ENCODE data around the gene CSRP1. TPM values are rescaled to one million over a fixed set of nuclear protein-coding genes. Genes with fewer than 3 reads are reported as not detected.
"Not testable (repeated sequence)": the region's sequence is repeated elsewhere in the genome, so short reads cannot be mapped to it uniquely, and the experiment has no call there.

Gene CSRP1
- total RNA-seq, 1 donor from 2014 or later, result 184 TPM

DNA sequence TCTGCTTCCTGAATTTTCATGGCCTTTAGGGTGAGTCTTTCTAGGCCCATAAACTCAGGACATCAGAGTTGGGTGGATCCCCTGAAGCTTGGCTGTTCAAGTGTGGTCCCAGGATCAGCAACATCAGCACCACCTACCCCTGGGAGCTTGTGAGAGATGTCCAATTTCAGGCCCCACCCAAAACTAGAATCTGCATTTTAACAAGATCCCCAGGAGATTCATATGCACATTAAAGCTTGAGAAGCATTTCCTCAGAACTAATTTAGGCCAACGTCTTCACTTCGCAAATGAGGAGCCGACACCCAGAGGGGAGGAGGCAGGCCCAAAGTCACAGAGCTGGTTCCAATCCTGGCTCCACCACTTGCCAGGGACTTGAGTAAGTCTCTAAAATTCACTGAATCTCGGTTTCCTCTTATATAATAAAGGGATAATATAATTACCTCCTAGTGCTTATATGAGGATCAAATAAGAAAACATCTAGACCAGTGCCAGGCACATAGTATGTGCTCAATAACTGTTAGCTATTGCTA, 27.7 kb downstream of the CSRP1 start:
- no peak for DNase-seq (ENCODE audit: low read depth)

DNA sequence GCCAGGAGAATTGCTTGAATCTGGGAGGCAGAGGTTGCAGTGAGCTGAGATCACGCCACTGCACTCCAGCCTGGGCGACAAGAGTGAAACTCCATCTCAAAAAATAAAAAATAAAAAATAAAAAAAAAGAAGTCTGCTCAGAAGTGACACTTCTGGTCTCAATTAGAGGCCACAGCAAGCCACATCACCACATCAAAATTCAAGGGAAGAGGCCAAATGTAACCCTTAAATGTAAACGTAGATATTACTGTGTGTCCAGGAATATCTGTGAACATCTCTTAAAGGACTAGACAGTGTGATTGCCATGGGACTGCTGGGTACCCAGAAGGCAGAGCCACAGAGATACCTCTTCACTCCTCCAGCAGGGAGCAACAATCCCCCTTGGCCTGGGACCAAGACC, 28.3 kb downstream of the CSRP1 start:
- not testable (repeated sequence) for DNase-seq (ENCODE audit: low read depth)

DNA sequence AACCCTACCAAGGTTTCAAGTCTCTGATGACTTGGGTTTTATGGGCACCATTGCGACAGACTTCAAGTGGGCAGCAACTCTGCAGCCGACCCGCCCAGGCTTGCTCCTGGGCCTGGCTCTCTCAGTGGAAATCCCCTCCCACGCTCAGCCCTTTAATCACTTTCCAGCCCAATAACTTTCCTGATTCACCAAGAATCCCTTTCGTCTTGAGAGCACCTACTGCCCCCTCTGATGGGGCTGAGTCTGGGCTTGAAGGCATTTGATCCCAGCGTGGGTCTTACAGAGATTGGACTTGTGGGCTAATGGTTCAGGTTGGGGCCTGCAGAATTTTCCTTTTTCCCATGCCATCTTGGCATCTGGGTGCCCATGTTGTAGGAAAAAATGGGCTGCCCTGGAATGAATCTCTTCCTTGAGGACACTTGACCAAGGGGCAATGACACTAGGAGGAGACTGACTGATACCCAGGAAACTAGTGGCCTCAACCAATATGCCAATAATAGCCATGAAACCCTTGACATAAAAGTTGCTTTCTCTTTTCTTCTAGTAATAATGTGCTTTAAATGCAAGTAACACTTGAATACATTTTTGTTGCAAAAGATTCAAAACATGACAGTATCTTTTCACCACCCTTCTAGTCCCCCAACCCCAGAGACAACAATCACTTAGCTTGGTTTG, 30.1 kb downstream of the CSRP1 start:
- DNase-seq (ENCODE audit: low read depth), result no peak

DNA sequence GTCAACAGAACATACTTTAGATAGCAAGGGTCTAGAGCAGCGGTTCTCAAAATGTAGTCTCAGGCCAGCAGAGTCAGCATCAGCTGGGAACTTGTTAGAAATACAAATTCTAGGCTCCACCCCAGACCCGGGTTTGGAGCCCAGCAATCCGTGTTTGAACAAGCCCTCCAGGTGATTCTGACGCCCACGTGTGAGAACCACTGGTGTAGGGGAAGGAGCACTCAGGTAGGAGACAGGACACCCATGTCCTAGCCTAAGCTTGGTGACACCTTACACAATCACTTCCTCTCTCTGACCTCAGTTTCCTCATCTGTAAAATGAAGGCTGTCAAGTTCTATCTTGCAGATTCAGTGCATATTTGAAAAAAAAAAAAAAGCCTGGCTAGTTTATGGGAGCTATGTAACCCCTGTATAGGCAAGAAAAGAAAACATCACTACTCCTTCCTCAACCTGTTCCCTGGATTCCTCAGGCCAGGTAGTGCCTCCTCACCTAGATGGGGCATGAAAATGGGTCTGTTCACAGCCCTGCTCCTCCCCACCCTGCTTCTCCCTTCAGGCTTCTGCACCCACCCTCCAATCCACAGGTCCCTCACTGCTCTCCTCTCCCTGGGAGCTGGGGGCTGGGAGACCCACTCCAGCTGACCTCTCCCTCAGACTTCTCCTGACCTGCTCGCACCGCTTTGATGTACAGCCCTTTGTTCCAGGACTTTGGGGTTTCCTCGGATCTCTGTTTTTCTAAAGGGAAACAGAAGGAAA, 30.8 kb downstream of the CSRP1 start:
- DNase-seq (ENCODE audit: low read depth), result no peak

DNA sequence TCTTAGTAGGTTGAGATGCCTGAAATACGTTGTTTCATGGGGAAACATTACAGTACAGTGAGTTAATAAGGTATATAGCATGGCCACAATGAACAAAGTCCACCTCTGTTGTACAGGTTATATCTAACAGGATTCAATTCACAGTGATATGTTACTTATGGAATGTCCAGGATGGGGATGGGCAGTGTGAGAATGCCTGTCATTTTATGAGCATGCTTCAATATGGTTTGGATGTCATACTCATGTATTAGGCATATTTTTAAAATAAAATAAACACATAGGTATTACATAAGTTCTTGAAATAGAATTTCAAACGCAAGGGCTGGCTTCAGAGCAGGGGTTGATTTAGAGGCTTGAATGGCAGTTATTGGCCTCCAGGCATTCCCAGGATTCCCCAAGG, 31.8 kb downstream of the CSRP1 start:
- no peak for DNase-seq (ENCODE audit: low read depth)

DNA sequence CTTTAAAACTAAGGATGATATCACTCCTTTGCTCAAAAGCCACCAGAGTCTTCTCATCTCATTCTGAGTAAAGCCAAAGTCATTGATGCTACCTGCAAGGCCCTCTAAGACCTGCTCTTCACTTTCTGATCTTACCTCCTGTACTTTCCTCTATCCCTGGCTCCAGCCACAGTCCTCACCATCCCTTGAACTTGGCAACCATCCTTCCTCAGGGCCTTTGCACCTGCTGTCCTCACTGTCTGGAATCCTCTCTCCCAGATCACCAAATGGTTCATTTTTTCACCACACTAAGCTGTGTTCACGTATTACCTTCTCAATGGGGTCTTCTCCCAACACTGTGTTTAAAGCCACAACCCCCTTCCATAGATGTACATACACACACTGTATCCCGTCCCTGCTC, 33.6 kb downstream of the CSRP1 start:
- no peak for DNase-seq (ENCODE audit: low read depth)

DNA sequence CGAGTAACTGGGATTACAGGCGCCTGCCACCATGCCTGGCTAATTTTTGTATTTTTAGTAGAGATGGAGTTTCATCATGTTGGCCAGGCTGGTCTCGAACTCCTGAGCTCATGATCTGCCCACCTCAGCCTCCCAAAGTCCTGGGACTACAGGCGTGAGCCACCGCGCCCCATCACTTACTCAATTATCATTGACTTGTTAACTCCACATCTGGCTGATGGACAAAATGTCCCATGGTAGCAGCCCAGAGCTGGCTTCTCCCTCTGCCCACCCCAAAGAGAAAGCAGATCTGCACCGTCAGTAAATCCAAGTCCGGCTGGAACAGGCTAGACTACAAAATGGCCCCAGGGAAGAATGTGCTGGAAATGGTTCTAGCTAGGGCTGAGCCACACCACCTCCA, 34.6 kb downstream of the CSRP1 start:
- not testable (repeated sequence) for DNase-seq (ENCODE audit: low read depth)

DNA sequence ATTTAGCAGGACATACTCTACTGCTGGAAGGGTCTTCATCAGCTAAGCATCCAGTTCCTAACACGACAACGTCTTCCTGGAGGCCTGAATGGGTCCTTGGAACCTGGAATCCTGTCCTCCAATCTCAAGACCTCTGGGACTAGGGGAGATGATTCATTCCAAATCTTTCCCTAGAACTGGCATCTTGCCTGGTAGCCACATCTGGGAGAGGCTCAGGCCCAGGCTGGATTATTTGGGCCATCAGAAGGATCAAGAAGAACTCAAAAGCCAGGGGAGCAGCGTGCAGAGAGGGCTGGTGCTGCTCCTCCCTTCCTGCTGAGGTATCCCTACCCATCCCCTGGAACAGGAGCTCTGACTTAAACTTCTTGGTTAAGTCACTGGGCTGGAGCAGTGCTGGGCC, 35.2 kb downstream of the CSRP1 start:
- DNase-seq (ENCODE audit: low read depth), result peak; percentile 79

DNA sequence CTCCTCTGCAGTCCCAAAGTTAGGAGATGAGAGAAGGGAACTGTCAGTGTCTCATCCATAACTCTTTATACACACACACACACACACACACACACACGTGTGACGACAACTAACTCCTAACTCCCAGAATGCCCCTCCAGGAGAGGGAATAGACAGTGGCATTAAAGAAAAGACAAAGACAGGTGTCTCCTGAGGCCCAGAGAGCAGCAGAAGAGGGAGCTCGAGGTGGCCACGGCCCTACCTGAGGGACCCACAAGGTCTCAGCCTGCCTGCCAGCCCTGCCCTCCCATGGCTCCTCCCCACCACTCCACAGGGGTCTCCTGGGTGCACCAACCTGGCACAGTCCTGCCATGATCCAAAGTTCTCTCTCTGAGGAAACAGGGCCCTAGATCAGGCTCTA, 36.3 kb downstream of the CSRP1 start:
- no peak for DNase-seq (ENCODE audit: low read depth)

DNA sequence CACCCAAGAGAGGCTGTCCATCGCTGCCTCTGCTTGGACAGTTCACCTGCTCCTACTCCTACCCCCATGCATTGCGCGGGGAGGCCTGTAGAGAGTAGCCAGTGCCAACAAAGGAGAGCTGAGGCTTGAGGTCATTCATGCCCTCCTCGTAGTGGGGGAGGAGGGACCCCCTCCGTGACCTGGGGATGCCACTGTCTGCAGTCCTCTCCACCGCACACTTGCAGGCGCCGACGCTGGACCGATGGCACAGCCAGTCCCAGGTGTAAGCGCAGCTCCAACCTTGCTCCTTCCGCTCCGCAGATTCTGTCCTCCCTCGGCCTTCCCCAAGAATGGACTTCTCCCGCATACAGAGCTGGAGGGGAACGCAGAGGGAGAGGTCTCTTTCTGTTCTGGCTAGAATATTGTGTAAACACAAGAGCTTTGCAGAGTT, 37.3 kb downstream of the CSRP1 start:
- DNase-seq (ENCODE audit: low read depth), result no peak

DNA sequence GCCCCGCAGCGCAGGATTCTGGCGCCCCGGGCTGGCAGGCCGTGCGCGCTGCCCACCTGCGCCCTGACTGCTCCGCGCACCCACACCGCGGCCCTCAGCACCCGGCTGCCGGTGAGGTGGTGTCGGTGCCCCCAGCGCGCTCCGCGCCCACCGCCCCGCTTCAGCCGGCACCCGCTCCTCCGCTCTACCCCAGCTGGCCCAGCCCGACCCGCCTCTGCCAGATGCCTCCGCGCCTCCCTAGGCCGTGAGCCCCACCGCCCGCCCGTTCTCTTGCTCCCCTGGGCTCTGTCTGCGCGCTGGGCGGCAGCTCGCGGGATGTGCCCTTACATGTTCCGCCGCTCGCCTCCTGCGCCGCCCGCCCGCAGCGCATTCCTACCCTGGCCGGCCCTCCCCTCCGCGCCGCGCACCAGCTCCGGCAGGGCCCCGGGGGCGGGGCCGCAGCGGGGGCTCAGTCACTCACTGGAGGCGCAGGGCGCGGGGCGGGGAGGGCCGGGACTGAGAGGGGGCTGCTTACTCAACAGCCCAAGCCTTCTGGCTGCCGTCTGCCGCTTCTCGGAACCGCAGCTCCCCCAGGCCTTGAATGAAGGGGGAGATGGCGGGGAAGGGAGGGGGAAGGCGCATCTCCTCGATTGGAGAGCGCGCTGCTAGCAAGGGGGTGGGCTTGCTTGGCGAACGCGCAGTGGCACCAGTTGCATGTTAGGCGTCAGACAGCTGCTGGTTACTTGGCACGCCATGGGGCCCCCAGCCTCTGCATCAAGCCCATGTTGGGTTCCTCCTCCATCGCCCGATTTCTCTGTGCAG, 37.9 kb downstream of the CSRP1 start, which contains the start of gene PHLDA3:
Gene PHLDA3 (minus strand): TSS at position 345 of the 801 bp plus-strand sequence. CDS start 402 bp downstream, outside the sequence.
- peak; percentile 95 for DNase-seq (ENCODE audit: low read depth)

DNA sequence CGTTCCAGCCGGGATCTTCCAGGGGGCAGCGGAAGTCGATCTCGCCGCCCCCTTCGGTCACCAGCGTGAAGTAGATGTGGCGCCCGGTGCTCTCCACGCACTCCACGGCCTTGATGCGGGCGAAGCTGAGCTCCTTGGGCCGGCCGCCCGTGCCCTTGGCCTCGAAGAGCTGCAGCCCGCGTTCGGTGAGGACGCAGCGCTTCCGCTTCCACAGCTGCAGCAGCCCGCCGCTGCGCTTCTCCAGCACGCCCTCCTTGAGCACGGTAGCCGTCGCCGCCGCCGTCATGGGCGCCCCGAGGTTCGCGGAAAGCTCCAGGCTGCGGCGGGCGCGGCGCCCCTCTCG, 38.5 kb downstream of the CSRP1 start:
- DNase-seq (ENCODE audit: low read depth), result no peak

DNA sequence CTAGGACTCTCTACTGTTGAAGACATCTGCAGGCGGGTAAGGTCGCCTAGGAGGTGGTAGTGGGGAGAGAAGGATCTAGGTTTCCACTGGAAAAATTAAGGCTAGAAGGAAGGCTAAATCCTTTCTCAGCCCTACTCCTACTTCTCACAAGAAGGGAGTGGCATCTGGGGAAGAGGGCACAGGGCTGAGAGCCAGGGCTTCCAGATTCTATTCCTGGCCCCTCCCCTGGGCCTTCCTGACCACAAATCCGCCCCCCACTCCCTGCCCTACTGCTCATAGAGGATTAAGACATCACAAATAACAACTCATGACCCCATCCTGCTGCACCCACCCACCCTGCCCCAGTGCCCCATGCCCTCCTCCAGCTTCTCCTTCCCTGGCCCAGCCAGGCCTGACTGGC, 40.4 kb downstream of the CSRP1 start:
- DNase-seq (ENCODE audit: low read depth), result peak; percentile 81

DNA sequence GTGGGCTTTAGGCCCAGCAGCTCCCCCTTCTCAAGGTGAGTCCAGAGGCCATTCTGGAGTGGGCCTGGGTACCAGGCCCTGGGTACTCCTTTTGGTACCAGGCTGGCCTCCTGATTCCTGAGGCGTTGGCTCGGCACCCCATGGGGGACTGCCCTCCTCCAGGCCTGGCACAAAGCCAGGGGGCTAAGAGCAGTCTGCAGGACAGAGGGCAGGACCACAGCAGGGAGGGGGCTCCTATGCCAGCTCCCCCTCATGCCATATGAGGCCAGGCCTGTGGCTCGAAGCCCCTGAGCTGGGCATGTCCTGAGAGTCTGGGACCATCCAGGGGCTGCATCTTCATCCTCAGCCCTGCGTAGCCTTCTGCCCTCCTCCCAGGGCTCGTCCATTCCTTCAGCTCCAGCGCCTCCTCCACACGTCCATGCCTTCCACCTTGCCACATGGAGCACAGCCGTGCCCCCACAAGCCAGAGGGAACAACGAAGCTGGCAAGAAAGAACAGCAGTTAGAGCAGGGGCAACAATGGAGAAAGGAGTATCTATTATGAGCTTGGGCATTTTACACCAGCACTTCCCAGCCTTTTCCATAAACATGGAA, 41.1 kb downstream of the CSRP1 start:
- DNase-seq (ENCODE audit: low read depth), result no peak

DNA sequence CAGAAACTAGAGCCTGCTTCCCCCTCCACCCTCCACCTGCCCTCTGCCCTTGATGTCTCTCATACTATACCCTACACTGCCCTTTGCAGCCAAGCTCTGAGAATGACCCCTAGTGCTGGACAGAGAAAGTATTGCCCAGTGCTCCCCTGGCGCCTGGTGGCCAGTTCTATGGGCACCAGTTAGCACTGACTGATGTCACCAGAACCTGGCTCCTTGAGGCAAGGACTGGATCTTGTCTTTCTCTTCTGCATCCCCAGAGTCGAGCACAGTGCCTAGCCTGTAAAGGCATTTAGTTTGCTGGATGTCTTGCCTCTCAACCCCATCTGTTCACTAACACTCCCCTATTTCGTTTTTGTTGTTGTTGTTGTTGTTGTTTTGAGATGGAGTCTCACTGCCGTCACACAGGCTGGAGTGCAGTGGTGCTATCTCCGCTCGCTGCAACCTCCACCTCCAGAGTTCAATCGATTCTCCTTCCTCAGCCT, 43.8 kb downstream of the CSRP1 start:
- peak; percentile 89 for DNase-seq (ENCODE audit: low read depth)

DNA sequence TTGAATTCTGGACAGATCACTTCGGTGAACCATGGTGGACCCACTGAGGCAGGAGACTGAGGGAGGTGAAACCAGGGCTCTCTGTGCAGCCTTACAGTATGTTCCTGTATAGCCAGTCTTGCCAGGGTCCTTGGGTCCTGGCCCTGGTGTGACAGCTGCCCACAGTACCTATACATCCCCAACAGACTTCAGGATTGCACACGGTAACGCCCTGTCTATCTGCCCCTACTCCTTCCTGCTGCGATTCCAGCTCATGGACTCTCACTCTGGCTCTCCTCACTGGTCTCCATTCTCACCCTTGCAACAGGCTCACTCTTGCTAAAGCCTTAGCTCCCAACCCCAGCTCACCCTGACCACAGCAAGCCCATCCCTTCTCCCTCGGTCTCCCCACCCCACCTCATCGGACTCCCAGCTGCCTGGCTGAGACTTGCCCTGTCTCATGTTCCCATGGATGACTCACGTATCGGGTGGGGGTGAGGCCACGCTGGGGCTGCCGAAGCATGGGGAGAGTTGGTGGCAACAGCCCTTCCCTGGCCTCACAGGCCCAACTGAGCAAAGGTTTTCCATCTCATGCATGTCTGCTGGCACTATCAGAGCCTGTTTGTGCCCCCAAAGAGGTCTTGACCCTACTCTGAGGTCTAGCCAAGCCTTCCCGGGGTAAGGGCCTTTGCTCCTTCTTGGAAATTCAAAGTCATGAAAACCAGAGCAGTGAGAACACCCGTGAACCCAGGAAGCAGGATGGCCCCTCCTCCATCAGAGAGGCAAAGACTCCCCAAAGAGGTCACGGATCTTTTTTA, 45.1 kb downstream of the CSRP1 start:
- peak; percentile 100 for DNase-seq (ENCODE audit: low read depth)

DNA sequence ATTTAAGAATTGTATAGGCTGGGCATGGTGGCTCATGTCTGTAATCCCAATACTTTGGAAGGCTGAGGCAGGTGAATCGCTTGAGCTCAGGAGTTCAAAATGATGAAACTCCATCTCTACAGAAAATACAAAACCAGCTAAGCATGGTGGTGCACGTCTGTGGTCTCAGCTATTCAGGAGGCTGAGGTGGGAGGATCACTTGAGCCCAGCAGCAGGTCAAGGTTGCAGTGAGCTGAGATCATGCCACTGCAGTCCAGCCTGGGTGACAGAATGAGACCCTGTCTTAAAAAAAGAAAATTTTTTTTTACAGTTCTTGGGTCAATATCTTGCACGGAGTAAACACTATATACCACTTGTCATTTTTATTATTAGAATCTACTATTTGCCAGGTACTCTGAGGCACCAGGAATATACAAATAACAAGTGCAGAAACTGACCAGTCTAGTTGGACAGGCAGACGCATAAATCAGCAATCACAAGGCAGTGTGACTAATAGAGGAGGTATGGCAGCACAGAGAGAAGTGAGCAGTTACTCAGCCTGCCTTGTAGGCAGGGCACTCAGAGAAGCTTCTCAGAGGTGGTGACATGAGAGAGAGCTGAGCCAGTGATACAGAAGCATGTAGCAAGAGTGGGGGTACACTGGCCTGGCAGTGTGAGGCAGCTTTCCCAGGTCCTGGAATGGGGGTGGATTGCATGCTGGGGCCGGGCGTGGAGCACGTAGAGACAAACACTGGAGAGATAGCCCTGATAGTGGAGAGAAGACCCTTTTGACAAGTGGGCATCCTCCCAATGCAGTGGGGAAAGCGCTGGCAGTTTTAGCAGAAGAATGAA, 45.9 kb downstream of the CSRP1 start:
- peak; percentile 96 for DNase-seq (ENCODE audit: low read depth)

DNA sequence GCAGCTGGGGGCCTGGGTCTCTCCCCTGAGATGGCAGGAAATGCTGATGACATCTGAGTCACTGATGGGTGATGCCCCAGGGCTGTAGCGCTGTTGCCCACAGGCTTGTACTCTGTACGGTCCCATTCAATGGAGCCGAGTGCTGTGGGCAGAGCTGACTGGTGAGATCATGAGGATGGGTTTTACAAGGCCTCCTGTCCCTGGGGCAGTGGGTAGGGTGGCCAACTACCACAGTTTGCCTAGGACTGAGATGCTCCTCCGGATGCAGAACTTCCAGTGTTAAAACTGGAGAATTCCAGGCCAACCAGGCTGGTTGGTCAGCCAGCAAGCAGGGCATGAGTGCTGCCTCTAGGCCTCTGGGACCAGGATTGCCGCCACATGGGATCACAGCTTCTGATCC, 47.1 kb downstream of the CSRP1 start:
- no peak for DNase-seq (ENCODE audit: low read depth)

DNA sequence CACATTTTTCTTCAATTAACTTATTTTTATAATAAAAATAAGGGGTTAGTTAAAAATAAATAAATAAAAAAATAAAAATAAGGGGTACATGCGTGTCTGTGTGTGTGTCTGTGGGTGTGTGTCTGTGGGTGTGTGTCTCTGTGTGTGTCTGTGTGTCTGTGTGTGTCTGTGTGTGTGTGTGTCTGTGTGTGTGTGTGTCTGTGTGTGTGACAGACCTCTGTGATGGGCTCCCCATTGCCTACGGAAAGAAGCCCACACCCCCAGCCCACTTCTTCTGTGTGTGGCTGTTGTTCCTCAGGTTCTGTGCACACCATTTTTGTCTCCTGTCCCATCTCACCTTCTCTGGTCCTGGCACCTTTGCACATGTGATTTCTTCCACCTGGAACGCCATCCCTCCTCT, 47.9 kb downstream of the CSRP1 start:
- DNase-seq (ENCODE audit: low read depth), result no peak

Measured in myocyte (in vitro differentiated cells).